HG03159 (cell line): ENCODE measurements around the gene CCDC88C.
"Not testable (repeated sequence)": the region's sequence is repeated elsewhere in the genome, so short reads cannot be mapped to it uniquely, and the experiment has no call there.

ENCODE experiments used
- ATAC-seq: cut with Tn5 transposase; IDR thresholded peaks from one replicate; pipeline ENCODE4 v1.9.1; 2021; ENCODE audit warnings: mild to moderate bottlenecking, moderate library complexity; ENCODE audit not compliant: unreplicated experiment

CCDC88C gene

GRCh38 chr14:91232603-91233002, 185.0 kb downstream of the CCDC88C start:
- ATAC-seq: no peak

- no peak for ATAC-seq
Observed at GRCh38 chr14:91232052-91232451, 185.6 kb downstream of the CCDC88C start.

GRCh38 chr14:91231446-91231845, 186.2 kb downstream of the CCDC88C start:
- no peak for ATAC-seq

GRCh38 chr14:91230397-91231035, 187.1 kb downstream of the CCDC88C start:
- ATAC-seq: no peak

- ATAC-seq: peak; percentile 65
Observed at GRCh38 chr14:91229743-91230200, 187.8 kb downstream of the CCDC88C start.

- no peak for ATAC-seq
Observed at GRCh38 chr14:91229005-91229382, 188.6 kb downstream of the CCDC88C start.

- ATAC-seq: peak; percentile 73
Observed at GRCh38 chr14:91228112-91229004, 189.3 kb downstream of the CCDC88C start.

GRCh38 chr14:91227183-91227628, 190.4 kb downstream of the CCDC88C start:
- ATAC-seq: no peak

- ATAC-seq: not testable (repeated sequence)
Observed at GRCh38 chr14:91226360-91226759, 191.3 kb downstream of the CCDC88C start.

GRCh38 chr14:91225025-91225424, 192.6 kb downstream of the CCDC88C start:
- no peak for ATAC-seq

- ATAC-seq: no peak
Observed at GRCh38 chr14:91223028-91223783, 194.4 kb downstream of the CCDC88C start.
